Measurements from ENCODE around the gene MCM9.
"Not testable (repeated sequence)": the region's sequence is repeated elsewhere in the genome, so short reads cannot be mapped to it uniquely, and the experiment has no call there.

The MCM9 gene

GRCh38 chr6:118772886-118773285, 162.1 kb downstream of the MCM9 start:
- no peak overlapping the region for H3K4me3 ChIP-seq (ENCODE audit: low read depth, low read length)

DNA sequence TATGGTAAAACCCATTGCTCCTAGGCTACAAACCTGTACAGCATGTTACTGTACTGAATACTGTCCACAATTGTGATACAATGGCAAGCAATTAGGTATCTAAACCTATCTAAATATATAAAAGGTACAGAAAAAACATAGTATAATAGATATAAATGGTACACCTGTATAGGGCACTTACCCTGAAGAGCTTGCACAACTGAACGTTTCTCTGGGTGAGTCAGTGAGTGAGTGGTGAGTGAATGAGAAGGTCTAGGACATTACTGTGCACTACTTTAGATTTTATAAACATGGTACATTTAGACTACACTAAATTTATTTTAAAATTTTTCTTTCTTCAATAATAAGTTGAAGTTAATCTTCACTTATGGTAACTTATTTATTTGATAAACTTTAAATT, 163.7 kb downstream of the MCM9 start:
- H3K4me3 ChIP-seq (ENCODE audit: low read depth, low read length), result no peak overlapping the region

DNA sequence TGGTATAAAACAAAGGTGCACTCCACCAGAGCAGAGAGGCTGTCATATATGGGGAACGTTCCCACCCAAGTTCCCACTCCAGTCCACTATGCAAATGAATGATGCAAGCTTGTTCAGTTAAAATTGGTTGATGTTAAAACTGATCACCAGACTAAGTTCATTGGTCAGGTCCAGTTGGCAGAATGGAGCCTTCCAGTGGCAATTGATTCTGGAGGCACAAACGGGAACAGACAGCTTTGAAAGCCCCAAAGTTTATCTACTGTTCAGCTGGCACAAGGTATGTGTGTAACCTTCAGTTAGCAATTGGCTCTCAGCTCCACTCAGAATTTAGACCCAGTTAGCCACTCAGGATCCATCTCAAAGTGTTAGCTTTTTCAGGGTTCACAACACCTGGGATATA, 164.1 kb downstream of the MCM9 start:
- H3K4me3 ChIP-seq (ENCODE audit: low read depth, low read length), result no peak overlapping the region

- H3K4me3 ChIP-seq (ENCODE audit: low read depth, low read length), result no peak overlapping the region
These were observed 164.7 kb downstream of the MCM9 start for GRCh38 chr6:118770112-118770788.

DNA sequence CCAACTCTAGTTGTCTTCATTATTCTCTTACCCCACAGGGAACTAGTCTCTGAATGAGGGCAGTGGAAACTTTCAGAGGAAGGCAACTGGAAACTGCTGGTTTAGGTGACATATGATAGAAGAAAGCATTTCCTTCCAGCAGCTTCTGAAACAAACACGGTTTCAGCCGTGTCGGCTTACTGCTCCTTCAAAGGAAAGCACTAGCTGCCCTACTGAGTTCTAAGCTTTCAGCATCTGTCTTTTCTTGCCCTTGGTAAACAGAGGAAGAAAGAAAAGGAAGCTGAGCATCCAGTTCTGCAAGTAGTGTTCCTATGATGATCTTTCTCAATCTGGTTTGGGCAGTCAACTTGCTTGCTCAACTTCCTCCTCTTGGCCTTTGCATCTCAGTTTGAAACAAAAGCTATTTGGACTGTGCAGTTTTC, 166.0 kb downstream of the MCM9 start:
- no peak overlapping the region for H3K4me3 ChIP-seq (ENCODE audit: low read depth, low read length)

DNA sequence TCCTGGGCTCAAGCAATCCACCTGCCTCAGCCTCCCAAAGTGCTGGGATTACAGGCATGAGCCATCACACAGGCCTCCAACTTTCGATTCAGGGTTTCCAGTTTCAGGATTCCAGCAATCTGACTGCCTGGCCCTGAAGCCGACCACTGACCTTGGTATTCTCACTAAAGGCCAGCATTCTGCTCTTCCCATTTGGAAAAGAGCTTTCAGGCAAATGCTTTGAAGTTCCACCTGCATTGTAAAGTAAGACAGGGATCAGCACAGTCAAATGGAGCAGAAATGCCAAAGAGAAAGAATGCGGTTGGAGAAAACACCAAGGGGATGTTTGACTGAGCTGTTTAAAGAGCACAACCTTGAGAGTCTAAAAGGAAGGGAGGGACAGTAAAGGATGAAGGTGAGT, 166.5 kb downstream of the MCM9 start:
- H3K4me3 ChIP-seq (ENCODE audit: low read depth, low read length), result no peak overlapping the region

DNA sequence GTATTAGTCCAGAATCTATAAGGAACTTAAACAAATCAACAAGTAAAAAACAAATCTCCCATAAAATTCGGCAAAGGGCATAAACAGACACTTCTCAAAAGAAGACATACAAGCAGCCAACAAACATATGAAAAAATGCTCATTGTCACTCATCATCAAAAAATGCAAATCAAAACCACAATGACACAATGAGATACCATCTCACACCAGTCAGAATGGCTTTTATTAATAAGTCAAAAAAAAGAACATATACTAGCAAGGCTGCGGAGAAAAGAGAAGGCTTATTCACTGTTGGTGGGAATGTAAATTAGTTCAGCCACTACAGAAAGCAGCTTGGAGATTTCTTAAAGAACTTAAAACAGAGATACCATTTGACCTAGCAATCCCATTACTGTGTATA, 169.6 kb downstream of the MCM9 start:
- not testable (repeated sequence) for H3K4me3 ChIP-seq (ENCODE audit: low read depth, low read length)

DNA sequence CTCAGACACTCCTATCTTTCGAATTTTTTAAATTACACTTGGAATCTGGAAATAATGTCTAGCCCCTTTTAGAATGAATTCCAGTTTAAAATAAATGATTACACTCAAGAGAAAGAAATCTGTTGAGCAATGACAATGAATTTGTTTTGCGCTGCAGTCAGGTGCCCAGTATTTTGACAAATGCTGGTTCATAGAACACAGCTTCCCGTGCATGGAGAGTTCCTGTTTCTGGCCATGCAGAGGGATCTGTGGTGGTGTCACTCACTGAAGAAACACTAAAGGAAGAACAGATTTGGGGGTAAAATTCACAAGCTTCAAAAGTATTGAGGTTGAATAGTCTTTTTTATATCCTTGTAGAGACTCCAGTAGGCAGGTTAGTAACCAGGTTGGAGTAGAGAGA, 170.2 kb downstream of the MCM9 start:
- H3K4me3 ChIP-seq (ENCODE audit: low read depth, low read length), result no peak overlapping the region
